GM12875 (cell line): ENCODE results near the gene SGSM2.

ENCODE experiments used
- H3K4me3 ChIP-seq: one replicate; pipeline ENCODE4 v1.5.1; 2011; ENCODE audit warnings: low read depth, low read length, control low read depth
- TF ChIP-seq, protein P1 (sequence below): IDR thresholded peaks from 2 replicates; pipeline ENCODE4 v1.5.1; 2011; ENCODE audit warnings: low read depth, mild to moderate bottlenecking, control low read depth, inconsistent platforms, low read length, moderate library complexity, borderline replicate concordance; ENCODE audit not compliant: insufficient read depth

Gene SGSM2, protein sequence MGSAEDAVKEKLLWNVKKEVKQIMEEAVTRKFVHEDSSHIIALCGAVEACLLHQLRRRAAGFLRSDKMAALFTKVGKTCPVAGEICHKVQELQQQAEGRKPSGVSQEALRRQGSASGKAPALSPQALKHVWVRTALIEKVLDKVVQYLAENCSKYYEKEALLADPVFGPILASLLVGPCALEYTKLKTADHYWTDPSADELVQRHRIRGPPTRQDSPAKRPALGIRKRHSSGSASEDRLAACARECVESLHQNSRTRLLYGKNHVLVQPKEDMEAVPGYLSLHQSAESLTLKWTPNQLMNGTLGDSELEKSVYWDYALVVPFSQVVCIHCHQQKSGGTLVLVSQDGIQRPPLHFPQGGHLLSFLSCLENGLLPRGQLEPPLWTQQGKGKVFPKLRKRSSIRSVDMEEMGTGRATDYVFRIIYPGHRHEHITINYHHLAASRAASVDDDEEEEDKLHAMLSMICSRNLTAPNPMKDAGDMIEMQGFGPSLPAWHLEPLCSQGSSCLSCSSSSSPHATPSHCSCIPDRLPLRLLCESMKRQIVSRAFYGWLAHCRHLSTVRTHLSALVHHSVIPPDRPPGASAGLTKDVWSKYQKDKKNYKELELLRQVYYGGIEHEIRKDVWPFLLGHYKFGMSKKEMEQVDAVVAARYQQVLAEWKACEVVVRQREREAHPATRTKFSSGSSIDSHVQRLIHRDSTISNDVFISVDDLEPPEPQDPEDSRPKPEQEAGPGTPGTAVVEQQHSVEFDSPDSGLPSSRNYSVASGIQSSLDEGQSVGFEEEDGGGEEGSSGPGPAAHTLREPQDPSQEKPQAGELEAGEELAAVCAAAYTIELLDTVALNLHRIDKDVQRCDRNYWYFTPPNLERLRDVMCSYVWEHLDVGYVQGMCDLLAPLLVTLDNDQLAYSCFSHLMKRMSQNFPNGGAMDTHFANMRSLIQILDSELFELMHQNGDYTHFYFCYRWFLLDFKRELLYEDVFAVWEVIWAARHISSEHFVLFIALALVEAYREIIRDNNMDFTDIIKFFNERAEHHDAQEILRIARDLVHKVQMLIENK

DNA sequence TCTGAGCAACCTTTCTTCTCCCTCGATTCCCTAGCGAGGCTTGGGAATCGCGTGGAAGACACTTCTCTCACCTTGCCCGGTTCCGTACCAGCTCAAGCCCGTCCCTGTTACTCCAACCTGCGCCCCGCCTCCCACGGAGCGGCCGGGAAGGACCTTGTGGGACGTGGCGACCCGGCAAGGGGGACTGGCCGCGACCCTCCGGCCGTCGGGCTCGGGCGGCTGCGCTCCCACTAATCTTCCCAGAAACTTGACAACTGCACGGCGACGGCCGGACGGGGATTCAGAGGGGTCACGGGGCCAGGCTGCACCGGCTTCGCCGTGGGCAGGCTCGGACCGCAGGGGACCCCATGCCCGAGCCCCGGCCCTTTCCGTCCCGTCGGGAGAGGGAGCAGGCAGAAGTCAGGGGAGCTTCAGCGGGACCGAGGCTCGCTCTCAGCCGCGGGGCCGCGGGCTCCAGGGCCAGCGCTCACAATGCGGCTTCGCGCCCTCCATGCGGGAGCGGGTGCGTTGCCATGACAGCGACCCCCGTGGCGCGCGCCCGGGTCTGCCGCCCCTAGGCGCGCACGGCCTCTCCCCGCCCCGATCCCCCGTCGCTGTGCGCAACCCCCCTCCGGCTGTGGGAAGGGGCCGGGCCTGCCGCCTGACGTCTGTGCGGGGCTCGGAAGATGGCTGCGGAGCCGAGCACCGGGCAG lies at the start of gene SGSM2:
TSS of gene SGSM2 (plus strand) at position 650 of the 692 bp plus-strand sequence. CDS start 188 bp downstream, outside the sequence.
- TF ChIP-seq, protein P1, sequence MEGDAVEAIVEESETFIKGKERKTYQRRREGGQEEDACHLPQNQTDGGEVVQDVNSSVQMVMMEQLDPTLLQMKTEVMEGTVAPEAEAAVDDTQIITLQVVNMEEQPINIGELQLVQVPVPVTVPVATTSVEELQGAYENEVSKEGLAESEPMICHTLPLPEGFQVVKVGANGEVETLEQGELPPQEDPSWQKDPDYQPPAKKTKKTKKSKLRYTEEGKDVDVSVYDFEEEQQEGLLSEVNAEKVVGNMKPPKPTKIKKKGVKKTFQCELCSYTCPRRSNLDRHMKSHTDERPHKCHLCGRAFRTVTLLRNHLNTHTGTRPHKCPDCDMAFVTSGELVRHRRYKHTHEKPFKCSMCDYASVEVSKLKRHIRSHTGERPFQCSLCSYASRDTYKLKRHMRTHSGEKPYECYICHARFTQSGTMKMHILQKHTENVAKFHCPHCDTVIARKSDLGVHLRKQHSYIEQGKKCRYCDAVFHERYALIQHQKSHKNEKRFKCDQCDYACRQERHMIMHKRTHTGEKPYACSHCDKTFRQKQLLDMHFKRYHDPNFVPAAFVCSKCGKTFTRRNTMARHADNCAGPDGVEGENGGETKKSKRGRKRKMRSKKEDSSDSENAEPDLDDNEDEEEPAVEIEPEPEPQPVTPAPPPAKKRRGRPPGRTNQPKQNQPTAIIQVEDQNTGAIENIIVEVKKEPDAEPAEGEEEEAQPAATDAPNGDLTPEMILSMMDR: no peak
- peak within 1 kb of the TSS; percentile 92 for H3K4me3 ChIP-seq

DNA sequence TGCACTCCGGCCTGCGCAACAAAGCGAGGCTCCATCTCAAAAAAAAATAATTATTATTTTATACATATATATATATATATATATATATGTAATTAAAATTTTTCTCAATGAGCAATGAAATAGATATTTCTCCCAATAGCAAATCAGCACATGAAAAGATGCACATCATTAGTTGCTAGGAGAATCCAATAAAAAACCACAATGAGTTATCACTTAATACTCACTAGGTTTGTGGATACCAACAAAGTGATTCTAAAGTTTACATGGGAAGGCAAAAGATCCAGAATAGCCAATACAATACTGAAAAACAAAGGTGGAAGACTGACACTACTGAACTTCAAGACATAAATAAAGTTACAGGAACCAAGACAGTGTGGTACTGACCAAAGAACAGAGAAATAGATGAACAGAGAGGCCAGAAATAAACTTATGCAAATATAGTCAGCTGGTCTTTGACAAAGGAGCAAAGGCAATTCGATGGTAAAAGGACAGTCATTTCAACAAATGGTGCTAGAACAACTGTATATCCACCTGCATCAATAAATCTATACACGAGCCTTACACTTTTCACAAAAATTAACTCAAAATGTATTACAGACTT lies 47.3 kb upstream of the SGSM2 start:
- H3K4me3 ChIP-seq: no peak overlapping the region
- TF ChIP-seq, protein P1: no peak

DNA sequence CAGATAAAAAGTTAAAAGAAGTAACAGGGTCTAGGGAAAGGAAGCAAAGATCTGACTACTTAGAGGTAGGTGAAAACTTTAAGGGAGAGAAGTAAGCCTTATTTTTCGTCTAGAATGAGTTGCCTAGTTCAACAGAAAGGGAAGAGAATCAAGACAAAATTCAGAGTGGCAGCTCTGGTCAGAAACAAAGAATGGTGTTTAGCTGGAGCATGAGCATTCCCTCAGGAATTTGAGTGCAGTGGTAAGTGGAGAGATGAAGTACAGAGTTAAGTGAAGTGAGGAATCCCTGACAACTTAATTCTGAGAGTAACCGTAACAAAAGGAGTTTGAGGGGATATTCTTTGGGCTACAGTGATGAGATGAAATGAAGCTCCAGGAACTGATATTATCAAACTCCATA lies 45.2 kb upstream of the SGSM2 start:
- H3K4me3 ChIP-seq: no peak overlapping the region
- TF ChIP-seq, protein P1: no peak

GRCh38 chr17:2295575-2295974 lies 41.7 kb upstream of the SGSM2 start:
- TF ChIP-seq, protein P1: no peak
- H3K4me3 ChIP-seq: no peak overlapping the region

- TF ChIP-seq, protein P1: no peak
- H3K4me3 ChIP-seq: no peak overlapping the region
These were observed 40.3 kb upstream of the SGSM2 start for GRCh38 chr17:2297023-2297422.

GRCh38 chr17:2299136-2299535 lies 38.2 kb upstream of the SGSM2 start:
- H3K4me3 ChIP-seq: no peak overlapping the region
- TF ChIP-seq, protein P1: no peak
